HG03558 (cell line): ENCODE measurements around the gene FBL.
"Not testable (repeated sequence)": the region's sequence is repeated elsewhere in the genome, so short reads cannot be mapped to it uniquely, and the experiment has no call there.

ENCODE experiments used
- ATAC-seq: cut with Tn5 transposase; IDR thresholded peaks from one replicate; pipeline ENCODE4 v1.9.1; 2021; ENCODE audit warnings: moderate number of reproducible peaks; ENCODE audit not compliant: unreplicated experiment; ENCODE audit errors: extremely low read depth

Gene FBL

DNA sequence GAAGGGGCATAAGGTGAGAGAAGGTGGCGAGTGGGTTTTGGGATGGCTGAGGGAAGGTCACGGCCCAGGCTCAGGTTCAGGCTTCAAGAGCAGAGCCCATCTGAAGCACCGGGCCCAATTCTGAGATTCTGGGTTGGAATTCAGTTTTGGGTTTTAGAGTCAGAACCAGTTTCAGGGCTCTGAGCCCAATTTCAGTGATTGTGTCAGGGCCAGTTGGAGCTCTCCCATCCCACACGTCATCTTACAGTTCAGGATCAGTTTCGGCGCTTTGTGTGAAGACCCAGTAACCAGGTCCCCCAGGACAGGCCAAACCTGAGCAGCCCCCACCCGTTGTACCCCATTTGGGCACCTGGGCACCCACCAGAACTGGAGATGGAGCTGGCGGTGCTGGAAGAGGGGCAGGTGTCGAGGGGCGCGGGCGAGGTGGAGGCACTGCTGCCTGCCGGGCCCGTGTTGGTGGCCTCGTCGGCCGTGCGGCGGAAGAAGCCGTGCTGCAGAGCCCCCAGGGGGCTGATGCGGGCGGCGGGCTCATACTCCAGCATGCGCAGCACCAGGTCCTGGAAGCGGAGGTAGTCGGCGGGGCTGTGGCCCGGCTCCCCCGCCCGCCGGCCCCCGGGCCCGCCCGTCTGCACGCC, 19.8 kb downstream of the FBL start:
- no peak for ATAC-seq

GRCh38 chr19:39825531-39826076, 20.6 kb downstream of the FBL start:
- ATAC-seq: no peak

DNA sequence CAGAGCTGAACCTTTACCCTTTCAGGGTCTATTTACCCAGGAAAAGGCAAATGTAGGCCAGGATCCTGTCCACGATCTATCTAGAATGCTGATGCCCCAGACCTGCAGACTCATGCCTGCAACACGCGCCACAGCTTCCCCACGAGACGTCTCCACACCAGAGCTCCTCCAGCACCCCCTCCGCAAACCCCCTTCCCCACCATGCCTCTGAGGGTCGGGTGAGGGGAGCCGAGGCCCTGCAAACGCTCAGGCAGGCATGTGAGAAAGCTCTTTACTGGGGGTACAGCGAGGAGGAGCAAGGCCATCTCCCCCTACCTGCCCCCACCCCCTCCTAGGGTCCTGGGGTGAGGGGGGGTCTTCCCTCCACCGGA, 21.1 kb downstream of the FBL start:
- ATAC-seq: no peak

- peak; percentile 50 for ATAC-seq
These were observed 21.8 kb downstream of the FBL start for GRCh38 chr19:39824143-39825092.

DNA sequence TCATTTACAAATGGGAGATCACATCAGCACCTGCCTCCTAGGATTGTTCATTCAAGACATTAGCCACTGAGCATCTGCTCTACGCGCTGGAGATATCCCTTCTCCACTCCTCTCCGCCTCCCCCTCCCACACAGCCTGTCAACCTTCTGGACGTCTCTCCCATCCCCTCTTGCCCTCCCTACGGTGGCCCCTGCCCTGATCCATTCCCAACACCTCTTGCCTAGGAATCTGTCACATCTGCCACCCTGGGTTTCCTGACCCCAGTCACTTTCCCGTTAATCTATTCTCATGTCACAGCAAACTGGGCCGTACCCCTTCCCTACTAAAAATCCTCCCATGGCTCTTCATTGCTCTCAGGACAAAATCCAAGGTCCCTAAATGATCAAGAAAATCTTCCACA, 22.5 kb downstream of the FBL start:
- ATAC-seq: no peak

DNA sequence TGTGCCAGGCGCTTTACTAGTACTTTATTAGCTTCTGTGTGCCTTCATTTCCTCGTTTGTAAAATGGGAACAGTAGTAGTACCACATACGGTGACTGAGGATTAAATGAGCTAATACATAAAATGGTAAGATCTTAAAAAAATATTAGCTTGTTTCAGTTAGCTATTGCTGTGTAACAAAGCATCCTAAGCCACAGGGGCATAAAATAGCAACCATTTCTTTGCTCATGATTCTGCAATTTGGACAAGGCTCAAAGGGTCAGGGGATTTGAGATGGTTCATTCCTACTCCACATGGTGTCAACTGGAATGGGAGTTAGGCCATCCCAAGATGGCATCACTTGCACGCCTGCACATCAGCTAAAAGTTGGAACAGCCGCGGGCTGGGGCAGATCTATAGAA, 25.5 kb downstream of the FBL start:
- ATAC-seq: no peak

DNA sequence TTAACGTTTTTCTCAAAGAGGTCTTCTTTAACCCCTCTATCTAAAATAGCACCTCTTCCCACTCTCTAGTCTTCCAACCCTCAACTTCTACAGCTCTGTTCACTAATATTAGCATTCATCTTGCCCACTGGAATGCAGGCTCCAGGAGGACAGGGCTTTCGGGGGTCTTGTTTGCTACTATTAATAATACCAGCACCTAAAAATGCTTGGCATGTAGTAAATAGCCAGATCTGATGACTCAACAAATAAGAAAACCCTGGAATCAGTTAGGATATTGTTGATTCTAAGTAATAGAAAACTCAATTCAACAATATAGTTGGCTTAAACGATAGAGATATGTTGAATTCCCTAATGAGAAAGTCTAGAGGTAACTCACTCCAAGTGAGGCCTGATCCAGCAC, 26.4 kb downstream of the FBL start:
- ATAC-seq: no peak

DNA sequence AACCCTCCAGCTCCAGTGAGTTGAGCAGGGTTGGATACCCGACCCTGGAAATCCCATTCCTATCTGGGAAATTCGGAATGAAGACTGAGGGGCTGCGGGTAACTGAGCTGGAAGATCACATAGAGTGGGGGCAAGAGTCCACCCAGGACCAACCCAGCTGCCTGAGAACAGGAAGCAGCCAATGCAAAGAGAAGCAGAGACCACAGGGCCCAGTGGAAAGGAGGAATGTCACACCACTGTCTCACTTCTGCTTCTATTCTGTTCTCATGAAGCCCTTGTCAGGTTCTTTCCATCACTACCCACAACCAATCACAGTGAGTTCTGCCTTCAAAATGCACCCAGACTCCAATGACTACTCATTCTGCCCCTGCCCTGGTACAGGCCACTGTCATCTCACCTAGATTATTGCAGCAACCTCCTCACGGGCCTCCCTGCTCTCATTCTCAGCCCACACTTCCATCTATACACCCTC, 27.5 kb downstream of the FBL start:
- ATAC-seq: no peak

DNA sequence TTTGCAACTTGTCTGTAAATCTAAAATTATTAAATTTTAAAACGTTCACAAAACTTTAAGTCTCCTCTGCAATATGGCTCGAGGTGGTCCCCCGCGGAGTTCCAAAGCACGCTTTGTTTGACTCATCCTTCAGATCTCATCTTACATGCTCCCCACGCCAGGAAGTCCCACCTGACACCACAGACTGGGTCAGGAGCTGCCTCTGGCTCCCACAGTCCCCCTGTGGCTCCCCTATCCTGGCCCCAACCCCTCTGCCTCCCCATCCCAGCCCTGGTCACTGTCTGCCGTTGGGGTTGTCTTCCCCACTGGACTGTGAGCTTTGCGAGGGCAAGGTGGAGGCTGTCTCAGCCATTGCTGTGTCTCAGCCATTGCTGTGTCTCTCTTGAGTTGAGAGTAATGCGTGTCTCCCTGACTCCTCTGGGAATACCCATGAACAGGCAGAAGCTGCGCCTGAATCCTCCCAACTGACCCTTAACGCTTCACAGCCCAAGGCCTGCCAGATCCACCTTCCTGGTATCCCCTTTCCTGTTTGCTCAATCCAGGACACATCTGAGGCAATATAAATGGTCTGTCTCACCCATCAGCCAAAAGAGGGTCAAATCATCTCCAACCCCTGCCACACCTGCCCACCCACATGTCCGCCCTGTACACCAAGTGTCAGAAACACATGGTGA, 28.2 kb downstream of the FBL start:
- no peak for ATAC-seq

- ATAC-seq: no peak
These were observed 29.7 kb downstream of the FBL start for GRCh38 chr19:39816287-39817048.

DNA sequence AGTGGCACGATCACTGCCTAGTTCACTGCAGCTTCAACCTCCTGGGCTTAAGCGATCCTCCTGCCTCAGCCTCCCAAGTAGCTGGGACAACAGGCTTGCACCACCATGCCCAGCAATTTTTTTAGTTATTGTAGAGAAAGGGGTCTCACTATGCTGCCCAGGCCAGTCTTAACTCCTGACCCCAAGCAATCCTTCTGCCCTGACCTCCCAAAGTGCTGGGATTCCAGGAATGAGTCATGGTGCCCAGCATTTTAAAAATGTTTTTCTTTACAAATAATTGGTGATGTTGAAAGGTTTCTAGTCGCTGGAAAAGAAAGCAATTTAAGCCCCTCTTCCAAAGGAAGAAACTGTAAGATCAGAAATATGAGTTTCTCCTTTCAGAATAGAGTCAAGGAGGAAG, 31.6 kb downstream of the FBL start:
- ATAC-seq: no peak

GRCh38 chr19:39814111-39814510, 32.1 kb downstream of the FBL start:
- not testable (repeated sequence) for ATAC-seq

GRCh38 chr19:39813264-39813993, 32.8 kb downstream of the FBL start:
- ATAC-seq: no peak

- no peak for ATAC-seq
These were observed 35.1 kb downstream of the FBL start for GRCh38 chr19:39811064-39811463.

GRCh38 chr19:39810424-39810823, 35.8 kb downstream of the FBL start:
- no peak for ATAC-seq

GRCh38 chr19:39809368-39809767, 36.8 kb downstream of the FBL start:
- ATAC-seq: no peak

DNA sequence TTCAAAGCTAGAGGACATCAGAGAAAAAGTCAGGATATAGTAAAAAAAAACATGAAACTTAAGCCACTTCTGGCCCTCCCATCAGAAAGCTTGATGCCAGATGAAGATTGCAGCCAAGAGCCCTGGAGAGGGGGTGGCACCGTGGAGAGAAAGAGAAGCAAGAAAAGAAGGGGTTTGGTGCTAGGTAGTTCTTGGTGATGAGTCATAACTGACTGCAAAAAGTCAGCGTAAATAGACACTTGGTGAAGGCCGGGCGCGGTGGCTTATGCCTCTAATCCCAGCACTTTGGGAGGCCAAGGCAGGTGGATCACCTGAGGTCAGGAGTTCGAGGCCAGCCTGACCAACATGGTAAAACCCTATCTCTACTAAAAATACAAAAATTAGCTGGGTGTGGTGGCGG, 37.5 kb downstream of the FBL start:
- not testable (repeated sequence) for ATAC-seq

DNA sequence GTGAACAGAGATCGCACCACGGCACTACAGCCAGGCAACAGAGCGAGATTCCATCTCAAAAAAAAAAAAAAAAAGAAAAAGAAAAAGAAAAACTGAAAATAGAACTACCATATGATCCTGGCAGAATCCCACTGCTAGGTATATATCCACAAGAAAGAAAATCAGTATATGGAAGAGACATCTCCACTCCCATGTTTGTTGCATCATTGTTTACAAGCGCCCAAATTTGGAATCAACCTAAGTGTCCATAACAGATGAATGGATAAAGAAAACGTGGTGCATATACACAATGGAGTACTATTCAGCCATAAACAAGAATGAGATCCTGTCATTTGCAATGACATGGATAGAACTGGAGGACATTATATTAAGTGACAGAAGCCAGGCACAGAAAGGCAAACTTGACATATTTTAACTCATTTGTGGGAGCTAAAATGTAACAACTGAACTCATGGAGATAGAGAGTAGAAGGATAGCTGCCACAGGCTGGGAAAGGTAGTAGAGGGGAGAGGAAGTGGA, 38.3 kb downstream of the FBL start:
- no peak for ATAC-seq

DNA sequence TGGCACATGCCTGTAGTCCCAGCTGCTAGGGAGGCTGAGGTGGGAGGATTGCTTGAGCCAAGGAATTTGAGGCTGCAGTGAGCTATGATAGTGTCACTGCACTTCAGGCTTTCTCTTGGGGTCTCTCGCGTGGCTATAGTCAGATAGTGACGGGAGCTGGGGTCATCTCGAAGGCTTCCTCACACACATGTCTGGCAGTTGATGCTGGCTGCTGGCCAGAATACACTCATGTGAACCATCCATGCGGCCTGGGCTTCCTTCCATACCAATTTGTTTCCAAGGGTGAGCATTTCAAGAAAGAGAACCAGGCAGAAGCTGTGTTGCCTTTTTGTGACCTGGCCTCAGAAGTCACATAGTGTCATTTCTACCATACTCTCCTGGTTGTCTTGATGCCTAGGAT, 41.1 kb downstream of the FBL start:
- no peak for ATAC-seq
